HG02938 (cell line): ENCODE measurements around the gene NPR1.

Experiments used
- ATAC-seq: cut with Tn5 transposase; IDR thresholded peaks from one replicate; pipeline ENCODE4 v1.9.1; 2021; ENCODE audit warnings: mild to moderate bottlenecking, moderate library complexity; ENCODE audit not compliant: unreplicated experiment

Gene NPR1

DNA sequence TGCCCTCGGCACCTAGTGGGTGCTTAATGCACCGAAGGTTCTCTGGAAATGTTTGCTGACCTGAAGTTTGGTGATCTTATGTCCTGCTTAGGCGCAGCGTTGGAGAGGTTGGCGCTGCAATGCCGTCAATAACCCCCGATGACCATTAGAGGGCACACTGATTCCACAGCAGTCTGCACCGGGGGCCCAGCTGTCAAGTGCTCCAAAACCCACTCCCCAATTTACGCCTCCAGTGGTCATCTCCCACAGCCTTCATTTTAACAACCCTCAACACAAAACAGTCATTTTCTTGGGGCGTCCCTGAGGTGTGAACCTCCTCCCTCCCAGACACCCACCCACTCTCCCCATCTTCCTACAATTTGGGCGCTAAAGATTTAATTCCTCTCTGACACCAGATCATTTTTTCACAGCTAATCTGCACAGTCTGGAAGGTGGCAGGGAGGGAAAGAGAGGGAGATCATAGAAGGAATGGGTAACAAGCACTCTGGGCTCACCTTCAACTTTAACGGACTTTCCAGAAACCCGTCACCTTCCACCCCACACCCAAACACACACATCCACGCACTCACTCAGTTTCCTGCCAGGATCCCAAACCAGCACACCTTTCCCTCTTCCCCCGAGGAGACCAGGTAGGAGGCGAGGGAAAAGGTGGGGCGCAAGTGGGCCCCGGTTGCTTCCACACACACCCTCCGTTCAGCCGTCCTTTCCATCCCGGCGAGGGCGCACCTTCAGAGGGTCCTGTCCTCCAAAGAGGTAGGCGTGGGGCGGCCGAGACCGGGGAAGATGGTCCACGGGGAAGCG lies 570 bp upstream of the NPR1 start:
- no peak for ATAC-seq

DNA sequence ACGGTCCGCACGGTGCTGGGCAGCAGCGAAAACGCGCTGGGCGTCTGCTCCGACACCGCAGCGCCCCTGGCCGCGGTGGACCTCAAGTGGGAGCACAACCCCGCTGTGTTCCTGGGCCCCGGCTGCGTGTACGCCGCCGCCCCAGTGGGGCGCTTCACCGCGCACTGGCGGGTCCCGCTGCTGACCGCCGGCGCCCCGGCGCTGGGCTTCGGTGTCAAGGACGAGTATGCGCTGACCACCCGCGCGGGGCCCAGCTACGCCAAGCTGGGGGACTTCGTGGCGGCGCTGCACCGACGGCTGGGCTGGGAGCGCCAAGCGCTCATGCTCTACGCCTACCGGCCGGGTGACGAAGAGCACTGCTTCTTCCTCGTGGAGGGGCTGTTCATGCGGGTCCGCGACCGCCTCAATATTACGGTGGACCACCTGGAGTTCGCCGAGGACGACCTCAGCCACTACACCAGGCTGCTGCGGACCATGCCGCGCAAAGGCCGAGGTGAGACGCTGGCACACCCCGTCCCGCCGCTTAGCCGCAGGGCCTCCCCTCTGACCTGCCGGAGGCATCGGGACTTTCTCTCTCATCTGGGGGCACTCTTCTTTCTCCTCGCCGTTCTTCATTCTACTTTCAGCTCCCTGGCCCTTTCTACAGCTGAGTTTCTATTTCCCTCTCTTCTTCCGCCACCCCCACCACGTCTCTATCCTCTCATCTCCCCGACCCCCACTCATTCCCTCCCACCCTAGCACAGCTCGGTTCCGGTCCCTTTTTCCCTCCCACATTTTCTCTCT lies 1.0 kb downstream of the NPR1 start:
- no peak for ATAC-seq

DNA sequence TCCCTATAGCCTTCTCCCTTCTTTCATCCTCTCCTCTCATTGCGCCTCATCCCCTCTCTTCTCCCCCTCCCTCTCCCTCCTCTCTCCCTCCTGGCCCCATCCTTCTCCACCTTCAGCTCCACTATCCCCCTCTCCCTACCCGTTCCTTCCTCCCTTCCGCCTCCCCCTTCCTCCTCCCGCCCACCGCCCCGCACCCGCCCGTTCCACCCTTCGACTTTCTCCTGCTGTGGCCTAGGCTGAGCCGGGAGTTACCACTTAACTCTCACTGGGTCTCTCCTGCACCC lies 1.6 kb downstream of the NPR1 start:
- ATAC-seq = no peak

DNA sequence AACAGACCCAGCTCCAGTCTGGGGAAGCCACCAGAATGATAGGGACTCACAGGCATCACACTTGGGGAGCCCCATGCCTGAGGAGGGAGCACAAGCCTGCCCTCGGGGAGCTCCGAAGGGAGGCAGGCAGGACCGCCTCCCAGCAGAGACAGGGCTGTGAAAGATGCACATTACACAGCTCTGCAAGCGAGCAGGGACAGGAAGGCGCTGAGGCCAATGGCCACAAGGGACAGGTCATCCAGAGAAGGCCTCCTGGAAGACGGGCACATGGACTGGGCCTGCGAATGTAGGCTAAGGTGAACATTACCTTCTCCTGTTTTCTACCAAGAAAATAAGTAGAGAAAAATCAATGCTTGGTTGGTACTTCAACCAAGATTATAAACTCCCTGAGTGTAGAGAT lies 4.2 kb downstream of the NPR1 start:
- ATAC-seq = no peak

DNA sequence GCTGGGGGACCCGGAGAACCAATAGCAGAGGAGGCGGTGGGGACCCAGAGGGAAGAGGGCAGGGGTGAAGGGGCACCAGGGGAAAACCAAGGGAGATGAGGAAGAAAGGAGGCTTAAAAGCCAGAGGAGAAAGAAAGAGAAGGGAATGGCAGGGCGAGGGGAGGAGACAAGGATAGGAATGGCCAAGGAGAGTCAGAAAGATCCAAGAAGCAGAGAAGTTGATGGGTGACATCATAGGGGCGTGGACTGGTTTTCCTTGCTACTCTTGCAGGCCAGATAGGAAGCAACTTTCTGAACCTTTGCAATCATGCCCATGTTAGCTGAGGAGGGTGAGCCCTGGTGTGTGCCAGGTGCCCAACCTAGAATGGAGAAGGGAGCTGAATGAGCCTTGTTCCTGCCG lies 5.4 kb downstream of the NPR1 start:
- no peak for ATAC-seq

DNA sequence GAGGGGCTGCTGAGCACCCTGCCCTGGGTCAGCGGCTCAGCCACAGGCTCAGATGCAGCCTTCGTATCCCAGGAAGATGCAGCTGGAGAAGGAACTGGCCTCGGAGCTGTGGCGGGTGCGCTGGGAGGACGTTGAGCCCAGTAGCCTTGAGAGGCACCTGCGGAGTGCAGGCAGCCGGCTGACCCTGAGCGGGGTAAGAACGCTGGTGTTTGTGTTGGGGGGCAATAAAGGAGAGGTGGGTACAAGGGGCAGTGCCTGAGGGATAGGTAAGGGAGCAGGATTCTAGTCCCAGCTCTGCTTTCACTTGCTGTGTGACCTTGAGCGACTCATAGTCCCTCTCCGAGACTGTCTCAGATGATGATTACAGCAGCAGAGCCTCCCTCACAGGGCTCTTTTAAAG lies 6.4 kb downstream of the NPR1 start:
- no peak for ATAC-seq

DNA sequence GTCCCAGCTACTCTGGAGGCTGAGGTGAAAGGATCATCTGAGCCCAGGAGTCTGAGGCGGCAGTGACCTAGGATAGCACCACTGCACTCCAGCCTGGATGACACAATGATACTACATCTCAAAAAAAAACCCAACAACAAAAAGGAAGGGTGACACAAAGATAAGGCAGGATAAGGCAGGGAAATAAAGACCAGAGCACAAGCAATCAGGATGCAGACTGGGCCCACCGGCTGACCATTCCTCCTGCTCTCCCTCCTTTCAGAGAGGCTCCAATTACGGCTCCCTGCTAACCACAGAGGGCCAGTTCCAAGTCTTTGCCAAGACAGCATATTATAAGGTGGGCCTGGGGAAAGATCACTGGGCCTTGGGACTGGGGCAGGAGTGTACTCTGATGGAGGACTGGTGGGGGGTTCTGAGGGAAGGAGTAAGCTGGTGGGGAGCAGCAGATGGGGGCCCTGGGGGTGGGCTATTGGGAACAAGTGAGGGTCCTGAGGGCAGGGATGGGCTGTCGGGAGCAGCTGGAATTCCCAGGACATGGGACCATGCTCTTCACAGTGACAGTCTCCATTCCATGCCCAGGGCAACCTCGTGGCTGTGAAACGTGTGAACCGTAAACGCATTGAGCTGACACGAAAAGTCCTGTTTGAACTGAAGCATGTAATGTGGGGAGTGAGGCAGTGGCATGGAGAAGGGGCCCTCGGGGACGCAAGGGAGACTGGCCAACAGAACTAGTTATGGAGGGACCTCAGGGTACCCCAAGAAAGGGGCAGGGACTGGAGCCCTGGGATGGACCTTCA lies 7.3 kb downstream of the NPR1 start:
- no peak for ATAC-seq

DNA sequence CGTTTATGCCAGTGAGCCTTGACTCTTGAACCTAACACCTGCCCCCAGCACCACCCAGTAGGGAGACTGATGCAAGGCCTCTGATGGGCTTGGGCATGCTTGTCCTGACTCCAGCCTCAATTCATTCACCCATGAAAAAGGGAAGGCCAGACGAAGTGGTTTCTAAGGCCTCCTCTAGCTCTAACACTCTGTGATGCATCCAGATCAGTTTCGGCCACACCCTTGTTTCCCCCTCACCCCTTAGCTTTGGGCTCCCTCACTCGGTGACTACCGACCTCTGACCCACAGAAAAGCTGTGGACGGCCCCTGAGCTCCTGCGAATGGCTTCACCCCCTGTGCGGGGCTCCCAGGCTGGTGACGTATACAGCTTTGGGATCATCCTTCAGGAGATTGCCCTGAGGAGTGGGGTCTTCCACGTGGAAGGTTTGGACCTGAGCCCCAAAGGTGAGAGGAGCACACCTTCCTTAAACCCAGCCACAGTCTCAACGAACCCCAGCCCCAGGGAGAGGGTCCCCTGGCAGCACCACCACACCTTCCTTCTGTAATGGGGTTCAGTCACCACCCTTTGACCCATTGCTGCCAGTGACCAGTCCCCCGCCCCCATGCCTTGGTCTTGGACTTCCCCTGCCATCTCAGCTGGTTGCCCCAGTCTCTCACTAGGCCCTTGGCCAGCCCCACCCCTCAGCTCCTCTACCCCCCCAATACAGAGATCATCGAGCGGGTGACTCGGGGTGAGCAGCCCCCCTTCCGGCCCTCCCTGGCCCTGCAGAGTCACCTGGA lies 9.0 kb downstream of the NPR1 start:
- no peak for ATAC-seq

DNA sequence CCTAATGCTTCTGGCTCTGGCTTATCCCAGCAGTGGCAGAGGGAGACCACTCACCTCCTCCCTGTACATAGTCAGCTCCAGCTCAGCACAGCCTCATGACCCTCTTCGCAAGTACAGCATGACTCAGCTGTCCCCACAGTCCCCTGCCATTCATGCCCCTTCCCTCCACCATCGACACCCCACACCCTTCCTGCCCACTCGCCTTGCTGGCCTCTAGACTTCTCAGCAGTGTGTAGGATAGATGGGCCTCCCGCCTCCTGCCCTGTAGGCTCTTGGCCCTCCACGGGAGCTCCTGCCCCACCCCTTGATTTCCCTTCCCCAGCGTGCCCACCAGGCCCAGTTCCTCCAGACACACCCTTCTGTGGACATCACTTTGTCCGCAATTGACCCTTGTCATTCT lies 9.8 kb downstream of the NPR1 start:
- no peak for ATAC-seq

DNA sequence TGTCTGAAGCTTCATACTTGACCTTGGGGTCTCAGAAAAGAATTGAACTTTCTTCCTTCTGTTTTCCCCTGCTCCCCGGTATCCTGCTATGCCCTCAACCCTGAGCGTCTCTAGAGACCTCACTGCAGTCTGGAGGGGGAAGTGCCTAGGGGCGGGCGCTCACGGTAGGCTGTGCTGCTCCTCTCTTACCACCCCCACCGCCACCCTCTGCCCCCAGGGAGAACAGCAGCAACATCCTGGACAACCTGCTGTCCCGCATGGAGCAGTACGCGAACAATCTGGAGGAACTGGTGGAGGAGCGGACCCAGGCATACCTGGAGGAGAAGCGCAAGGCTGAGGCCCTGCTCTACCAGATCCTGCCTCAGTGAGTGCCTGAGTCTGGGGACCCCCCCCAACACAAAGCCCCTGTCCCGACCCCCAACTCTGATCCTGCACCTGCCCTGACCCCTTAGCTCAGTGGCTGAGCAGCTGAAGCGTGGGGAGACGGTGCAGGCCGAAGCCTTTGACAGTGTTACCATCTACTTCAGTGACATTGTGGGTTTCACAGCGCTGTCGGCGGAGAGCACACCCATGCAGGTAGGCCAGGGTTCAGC lies 10.3 kb downstream of the NPR1 start:
- no peak for ATAC-seq

DNA sequence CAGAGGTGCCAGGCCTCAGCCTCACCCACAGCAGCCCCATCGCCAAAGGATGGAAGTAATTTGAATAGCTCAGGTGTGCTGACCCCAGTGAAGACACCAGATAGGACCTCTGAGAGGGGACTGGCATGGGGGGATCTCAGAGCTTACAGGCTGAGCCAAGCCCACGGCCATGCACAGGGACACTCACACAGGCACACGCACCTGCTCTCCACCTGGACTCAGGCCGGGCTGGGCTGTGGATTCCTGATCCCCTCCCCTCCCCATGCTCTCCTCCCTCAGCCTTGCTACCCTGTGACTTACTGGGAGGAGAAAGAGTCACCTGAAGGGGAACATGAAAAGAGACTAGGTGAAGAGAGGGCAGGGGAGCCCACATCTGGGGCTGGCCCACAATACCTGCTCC lies 15.0 kb downstream of the NPR1 start:
- ATAC-seq = no peak

DNA sequence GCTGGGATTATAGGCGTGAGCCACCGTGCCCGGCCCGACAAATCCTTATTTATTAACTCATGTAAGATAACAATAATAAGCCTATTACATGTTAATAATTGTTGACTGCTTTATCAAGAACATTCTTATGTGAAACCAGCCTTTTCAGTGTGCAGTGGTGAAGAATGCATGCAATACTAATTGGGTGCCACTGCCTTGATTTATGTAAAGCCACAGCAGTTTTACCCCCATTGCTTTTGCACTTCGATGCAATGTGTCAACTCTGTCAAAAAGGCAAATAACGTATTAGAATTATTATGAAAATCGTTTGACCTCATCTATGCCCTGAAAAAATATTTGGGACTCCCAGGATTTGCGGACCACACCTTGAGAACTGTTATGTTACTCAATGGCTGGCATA lies 18.3 kb downstream of the NPR1 start:
- no peak for ATAC-seq

DNA sequence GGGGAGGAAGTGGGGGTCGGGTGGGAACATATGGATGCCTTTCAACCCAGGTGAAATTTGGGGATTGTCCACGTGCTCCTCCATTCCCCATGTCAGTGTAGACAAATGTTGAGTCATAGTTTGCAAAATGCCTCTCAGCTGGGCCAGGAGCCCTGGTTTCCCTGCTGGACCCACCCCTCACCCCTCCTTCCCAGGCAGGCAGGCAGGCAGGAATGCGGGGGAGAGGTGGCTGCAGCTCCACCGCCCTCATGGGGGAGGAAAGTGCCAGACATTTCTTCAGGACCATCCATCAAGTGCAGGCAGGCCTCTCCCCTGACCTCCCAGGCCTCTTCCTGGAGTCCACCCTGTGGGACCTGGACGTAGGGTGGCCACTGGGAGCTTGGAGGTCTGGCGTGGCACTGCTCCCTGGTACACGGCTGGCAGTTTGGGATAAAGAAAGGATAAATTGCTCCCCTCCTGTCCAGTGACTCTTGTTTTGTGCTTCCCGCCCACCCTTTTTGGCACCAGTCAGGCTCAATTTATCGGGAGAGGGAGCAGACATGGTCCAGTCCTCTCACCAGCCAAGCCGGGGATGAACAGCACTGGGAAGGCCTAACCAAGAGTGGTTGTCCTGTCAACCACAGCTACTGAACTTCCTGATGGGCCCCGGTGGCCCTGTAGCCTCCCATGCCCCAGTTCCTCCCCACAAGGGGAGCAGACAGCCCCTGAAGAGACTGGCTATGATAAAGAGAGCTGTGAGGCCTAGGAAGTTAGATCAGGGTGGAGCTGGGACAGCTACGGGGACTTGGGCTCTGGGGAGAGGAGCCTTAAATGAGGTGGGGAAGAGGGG lies 18.9 kb downstream of the NPR1 start:
- ATAC-seq = no peak

DNA sequence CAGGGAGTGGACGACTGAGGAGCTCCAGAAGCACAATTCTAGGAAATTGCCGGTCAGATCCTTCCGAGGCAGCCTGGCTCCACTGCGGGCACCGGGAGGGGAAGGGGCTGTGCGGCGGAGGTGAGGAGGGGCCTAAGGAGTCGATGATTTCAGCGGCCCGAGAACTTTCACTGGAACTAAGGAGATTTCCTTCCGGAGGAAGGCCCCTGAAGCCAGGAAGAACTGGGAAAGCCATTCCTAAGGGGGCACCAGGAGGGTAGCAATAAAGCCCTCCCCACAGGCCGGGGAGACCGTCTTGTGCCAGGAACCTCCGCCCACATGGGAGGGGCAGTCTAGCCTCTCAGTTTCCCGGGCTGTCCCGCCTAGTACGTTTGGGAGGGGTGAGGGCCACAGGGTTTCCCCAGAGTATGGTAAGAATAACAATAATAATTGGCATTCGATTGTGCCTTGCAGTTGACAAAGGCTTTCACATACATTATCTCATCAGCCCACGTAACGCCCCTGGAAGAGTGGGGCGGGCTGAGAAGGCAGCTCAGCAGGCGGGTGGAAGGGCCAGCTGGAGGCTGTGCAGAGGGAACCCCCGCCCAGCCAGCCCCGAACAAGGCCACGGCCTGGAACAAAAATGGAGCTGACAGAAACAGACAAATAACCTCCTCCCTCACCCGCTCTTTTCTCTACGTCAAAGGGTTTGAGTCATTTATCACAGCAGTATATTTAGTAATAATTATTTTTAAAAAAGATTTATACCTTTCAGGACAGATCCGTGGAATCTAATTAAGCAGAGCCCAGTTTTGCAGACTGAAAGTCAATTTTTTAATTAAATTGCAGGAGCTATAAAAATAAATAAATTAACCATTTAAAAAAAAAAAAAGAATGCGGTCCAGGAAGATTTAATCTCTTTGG lies 19.8 kb downstream of the NPR1 start:
- ATAC-seq = no peak

DNA sequence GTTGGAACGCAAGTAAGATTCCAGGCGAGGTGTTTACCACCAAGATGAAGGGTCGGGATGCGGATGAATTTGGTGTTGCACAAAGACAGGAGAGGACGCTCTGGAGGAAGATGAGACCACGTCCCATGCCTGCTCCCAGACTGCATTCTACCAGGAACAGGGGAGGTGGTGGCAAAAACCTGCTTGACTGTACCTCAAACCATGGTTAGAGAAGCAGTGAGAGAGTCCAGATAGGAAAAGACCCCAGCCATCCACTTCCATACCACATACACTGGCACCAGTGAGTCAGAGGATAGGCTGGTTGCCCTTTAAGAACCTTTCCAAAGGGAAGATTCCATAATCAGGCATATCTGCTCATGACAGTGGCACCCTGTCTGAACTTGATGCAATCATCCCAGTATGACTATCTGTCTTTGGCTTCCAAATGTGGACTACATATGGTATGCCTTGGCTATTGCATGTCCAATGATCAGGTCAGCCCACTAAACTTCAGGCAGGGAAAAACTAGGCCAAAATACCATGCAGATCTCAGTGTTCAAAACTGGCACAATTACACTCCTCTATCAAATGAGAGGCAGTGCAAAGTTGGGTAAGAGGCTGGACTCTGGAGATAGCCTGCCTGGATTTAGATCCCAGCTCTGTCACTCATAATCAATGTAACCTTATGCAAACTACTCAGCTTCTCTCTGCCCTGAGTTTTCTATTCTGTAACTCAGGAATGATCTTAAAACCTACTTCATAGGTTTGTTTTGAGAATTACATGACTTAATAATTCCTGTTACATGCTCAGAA lies 20.6 kb downstream of the NPR1 start:
- no peak for ATAC-seq

DNA sequence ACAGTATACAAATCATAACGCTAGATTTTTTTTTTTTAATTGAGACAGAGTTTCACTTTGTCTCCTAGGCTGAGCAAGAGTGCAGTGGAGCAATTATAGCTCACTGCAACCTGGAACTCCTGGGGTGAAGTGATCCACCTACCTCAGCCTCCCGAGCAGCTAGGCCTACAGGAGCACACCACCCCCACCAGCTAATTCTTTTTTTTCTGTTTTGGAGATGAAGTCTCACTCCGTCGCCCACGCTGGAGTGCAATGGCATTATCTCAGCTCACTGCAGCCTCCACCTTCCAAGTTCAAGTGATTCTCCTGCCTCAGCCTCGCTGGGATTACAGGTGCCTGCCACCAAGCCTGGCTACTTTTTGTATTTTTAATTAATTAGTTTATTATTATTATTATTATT lies 21.3 kb downstream of the NPR1 start:
- no peak for ATAC-seq

DNA sequence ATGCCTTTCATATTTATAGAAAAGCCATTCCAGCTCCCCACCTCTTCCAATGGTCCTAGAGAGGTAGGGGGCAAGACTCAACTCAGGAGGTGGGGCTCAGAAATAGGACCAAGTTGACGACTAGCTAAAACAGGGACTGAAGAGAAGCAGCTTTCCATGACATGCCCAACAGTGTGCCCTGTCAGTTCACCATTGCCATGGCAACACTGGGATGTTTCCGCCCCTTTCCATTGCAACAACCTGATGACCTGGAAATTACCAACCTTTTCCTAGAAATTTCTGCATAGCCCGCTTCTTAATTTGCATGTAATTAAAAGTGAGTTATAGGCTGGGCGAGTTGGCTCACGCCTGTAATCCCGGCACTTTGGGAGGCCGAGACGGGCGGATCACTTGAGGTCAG lies 27.0 kb downstream of the NPR1 start:
- no peak for ATAC-seq

DNA sequence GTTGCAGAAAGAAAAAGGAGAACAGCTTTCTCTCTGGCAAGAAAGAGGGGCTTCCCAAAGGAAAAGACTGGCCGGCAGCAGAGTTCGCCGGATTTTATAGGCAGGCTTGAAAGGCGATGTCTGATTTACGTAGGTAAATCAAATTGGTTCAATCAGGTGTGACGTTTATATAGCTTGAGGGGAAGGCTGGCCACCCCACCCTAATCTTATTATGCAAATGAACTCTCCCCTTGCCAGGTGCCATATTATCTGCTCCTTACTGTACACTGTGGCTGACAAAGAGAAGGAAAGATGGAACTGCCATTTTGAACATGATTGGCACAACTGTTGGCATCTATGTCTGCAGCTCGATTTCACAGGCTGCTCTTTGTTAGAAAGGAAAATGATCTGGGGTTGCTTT lies 32.5 kb downstream of the NPR1 start:
- ATAC-seq = no peak
